SK-N-SH (cell line): ENCODE data around the gene IFNLR1. TPM values are rescaled to one million over a fixed set of nuclear protein-coding genes. Genes with fewer than 3 reads are reported as not detected.

Experiments used
- CTCF ChIA-PET: fragments of 300-600, 350-600 bp; formaldehyde crosslinking; extraction: SDS; loops from one replicate; lab custom pipeline; 2021; lab: Yijun Ruan, JAX
- POLR2A ChIA-PET: fragments of 350-600 bp; sonication (Branson Sonifier 250); formaldehyde crosslinking; extraction: SDS; loops from one replicate; lab custom pipeline; 2020; ENCODE audit warnings: antibody characterized with exemption, inconsistent platforms; lab: Yijun Ruan, JAX
- DNase-seq: peaks from one replicate; pipeline ENCODE4 v3.0.0; 2012
- H2AFZ ChIP-seq: fragments of 200-600 bp; sonication (generic); 2 replicates; pipeline ENCODE4 v1.8.1; 2016; ENCODE audit warnings: antibody characterized with exemption, mild to moderate bottlenecking, low read depth
- H3F3A ChIP-seq: fragments of 200-600 bp; sonication (generic); replicated peaks from 2 replicates; pipeline ENCODE3; 2016; ENCODE audit warnings: antibody characterized with exemption, mild to moderate bottlenecking; ENCODE audit not compliant: insufficient read depth
- H3K27ac ChIP-seq, 2 experiments: fragments of 200-500 bp in 1 of 2; fragments of 200-600 bp in 1 of 2; sonication (Bioruptor generic) in 1 of 2; sonication (generic), shearing (Covaris generic) in 1 of 2; 2 replicates each; pipeline versions ENCODE4 v1.5.1 to v1.6.1; 2014 to 2016; ENCODE audit warnings: low read depth in 2 of 2, inconsistent platforms in 1 of 2, low read length in 1 of 2, mild to moderate bottlenecking in 1 of 2, mixed read lengths in 1 of 2
- H3K27me3 ChIP-seq: fragments of 200-600 bp; sonication (generic), shearing (Covaris generic); 2 replicates; pipeline ENCODE4 v1.6.1; 2016; ENCODE audit warnings: mixed run types; ENCODE audit not compliant: insufficient read depth
- H3K36me3 ChIP-seq, 2 experiments: fragments of 200-500 bp in 1 of 2; fragments of 200-600 bp in 1 of 2; sonication (Bioruptor generic) in 1 of 2; sonication (generic) in 1 of 2; replicated peaks in 1 of 2; 2 replicates each; pipeline versions ENCODE3 to v1.5.1; 2014 to 2016; ENCODE audit warnings: low read length in 1 of 2, mild to moderate bottlenecking in 1 of 2; ENCODE audit not compliant: insufficient read depth in 2 of 2, control insufficient read depth in 1 of 2
- H3K4me1 ChIP-seq, 2 experiments: fragments of 200-500 bp in 1 of 2; fragments of 200-600 bp in 1 of 2; sonication (Bioruptor generic) in 1 of 2; sonication (generic), shearing (Covaris generic) in 1 of 2; 2 replicates each; pipeline versions ENCODE4 v1.5.1 to v1.6.1; 2014 to 2016; ENCODE audit warnings: low read depth in 1 of 2, low read length in 1 of 2, mixed run types in 1 of 2; ENCODE audit not compliant: insufficient read depth in 2 of 2, control insufficient read depth in 1 of 2
- H3K4me2 ChIP-seq: fragments of 200-600 bp; sonication (generic), shearing (Covaris generic); 2 replicates; pipeline ENCODE4 v1.6.1; 2017; ENCODE audit warnings: mixed run types
- H3K4me3 ChIP-seq, 2 experiments: fragments of 200-500 bp in 1 of 2; fragments of 200-600 bp in 1 of 2; sonication (Bioruptor generic) in 1 of 2; sonication (generic), shearing (Covaris generic) in 1 of 2; 2 replicates each; pipeline versions ENCODE4 v1.5.1 to v1.8.1; 2014 to 2016; ENCODE audit warnings: low read depth in 2 of 2, inconsistent platforms in 1 of 2, low read length in 1 of 2, mild to moderate bottlenecking in 1 of 2, mixed read lengths in 1 of 2, moderate library complexity in 1 of 2
- H3K79me2 ChIP-seq: fragments of 200-600 bp; sonication (generic); 2 replicates; pipeline ENCODE4 v1.8.1; 2017; ENCODE audit warnings: mild to moderate bottlenecking; ENCODE audit not compliant: insufficient read depth
- H3K9ac ChIP-seq: fragments of 200-600 bp; sonication (generic); 2 replicates; pipeline ENCODE4 v1.6.1; 2017; ENCODE audit warnings: mixed run types
- H3K9me2 ChIP-seq: fragments of 200-600 bp; sonication (generic); 2 replicates; pipeline ENCODE4 v1.6.1; 2017; ENCODE audit warnings: mixed run types
- H3K9me3 ChIP-seq: fragments of 200-600 bp; sonication (generic); 2 replicates; pipeline ENCODE4 v1.6.1; 2017; ENCODE audit warnings: mixed run types, mild to moderate bottlenecking, moderate library complexity
- H4K20me1 ChIP-seq: fragments of 200-600 bp; sonication (generic); 2 replicates; pipeline ENCODE4 v1.6.1; 2017; ENCODE audit warnings: mild to moderate bottlenecking, mixed run types; ENCODE audit not compliant: insufficient read depth
- ELF1 ChIP-seq: IDR thresholded peaks from 2 replicates; pipeline ENCODE4 v1.4.0; 2012
- FOSL2 ChIP-seq: IDR thresholded peaks from 2 replicates; pipeline ENCODE4 v1.4.0; 2012; ENCODE audit warnings: low read depth, mild to moderate bottlenecking, moderate library complexity, borderline replicate concordance
- FOXJ3 ChIP-seq: sonication (generic); formaldehyde crosslinking; IDR thresholded peaks from 2 replicates; pipeline ENCODE4 v1.5.1; 2020; ENCODE audit warnings: mild to moderate bottlenecking, missing genetic modification reagents
- GATA2 ChIP-seq: sonication (generic); formaldehyde crosslinking; IDR thresholded peaks from 2 replicates; pipeline ENCODE4 v1.5.0; 2020; ENCODE audit warnings: mild to moderate bottlenecking, missing genetic modification reagents
- IRF3 ChIP-seq: fragments of 150-350 bp; IDR thresholded peaks from 2 replicates; pipeline ENCODE4 v1.6.1; 2016; ENCODE audit warnings: mild to moderate bottlenecking, low read depth, low read length
- MAX ChIP-seq: IDR thresholded peaks from 2 replicates; pipeline ENCODE4 v1.4.0; 2012; ENCODE audit warnings: low read depth
- PBX3 ChIP-seq: IDR thresholded peaks from 2 replicates; pipeline ENCODE4; 2012
- RCOR1 ChIP-seq: fragments of 150-350 bp; IDR thresholded peaks from 2 replicates; pipeline ENCODE4 v1.6.1; 2017; ENCODE audit warnings: antibody characterized with exemption, low read length
- REST ChIP-seq: IDR thresholded peaks from 2 replicates; pipeline ENCODE4 v1.6.1; 2012; ENCODE audit warnings: mild to moderate bottlenecking, low read depth, low read length, moderate library complexity
- RFX5 ChIP-seq: IDR thresholded peaks from 2 replicates; pipeline ENCODE4 v1.6.1; 2012; ENCODE audit warnings: mild to moderate bottlenecking, improper control_type of control experiment, low read length
- RXRA ChIP-seq: IDR thresholded peaks from 2 replicates; pipeline ENCODE4 v1.4.0; 2012; ENCODE audit warnings: low read depth, mild to moderate bottlenecking, borderline replicate concordance
- USF2 ChIP-seq: fragments of 150-350 bp; IDR thresholded peaks from 2 replicates; pipeline ENCODE4 v1.6.1; 2017; ENCODE audit warnings: antibody characterized with exemption, low read length, low read depth, borderline replicate concordance
- WGBS: methylation state at CpG from one replicate; pipeline ENCODE4 v1.1.6; 2017; ENCODE audit warnings: low lambda C conversion rate; 5-methylcytosine and 5-hydroxymethylcytosine counted together
- polyA plus RNA-seq, 3 experiments: library from polyadenylated mRNA; depleted of rRNA; stranded (reverse); fragments of >200 nt; gene quantifications; 2 replicates each; pipeline ENCODE4 v1.2.3, GENCODE V29; 2012

Gene IFNLR1
- polyA plus RNA-seq, 1 of the 3 experiments (the other 2 are of a cell fraction), result 0.30 TPM

DNA sequence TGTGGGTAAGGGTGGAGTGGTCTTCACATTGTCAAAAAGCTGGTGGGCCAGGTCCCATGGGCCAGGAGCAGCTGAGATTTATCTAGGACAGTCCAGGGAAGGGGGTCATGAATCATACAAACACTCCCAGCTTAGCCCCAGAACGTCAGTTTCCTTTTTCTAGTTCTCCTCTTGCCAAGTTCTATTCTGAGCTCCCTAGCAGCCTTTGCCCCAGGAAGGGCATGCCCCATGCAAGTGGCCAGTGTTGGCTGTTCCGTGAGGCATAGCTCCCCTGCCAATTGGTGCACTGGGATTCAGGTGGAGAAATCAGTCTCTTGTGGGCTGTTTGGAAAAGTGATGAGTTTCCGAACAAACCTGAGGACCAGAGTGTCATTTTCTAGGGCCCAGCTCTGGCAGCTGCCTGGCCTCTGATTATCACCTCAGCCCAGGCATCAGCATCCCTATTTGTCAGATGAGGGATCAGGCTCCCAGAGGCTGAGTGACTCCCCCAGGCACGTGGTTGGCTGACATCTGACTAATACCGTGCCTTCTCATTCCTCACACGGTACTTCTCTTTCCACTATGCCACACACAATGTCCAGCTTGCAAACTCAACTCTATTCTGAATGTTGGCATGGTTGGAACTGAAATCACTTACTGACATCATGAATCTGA is 60.9 kb downstream of the IFNLR1 start:
- Histone ChIP-seq H3K4me3 (no peak overlapping the region), H3K9me3 (no peaks in the 10 kb centered on the region; the same call in 1 of the 2 replicates), H3F3A (no peaks in the 10 kb centered on the region), H3K27me3 (no peaks in the 10 kb centered on the region), H3K9me2 (no peaks in the 10 kb centered on the region), H3K36me3 (no peaks in the 10 kb centered on the region), H3K9ac (no peak overlapping the region), H4K20me1 (no peaks in the 10 kb centered on the region), H3K79me2 (no peaks in the 10 kb centered on the region), H3K4me1 (no peaks in the 10 kb centered on the region), H2AFZ (no peak overlapping the region), H3K4me2 (no peak overlapping the region), H3K27ac (no peak overlapping the region)
- peak; percentile 43; the same call in 1 of the 2 replicates for TF ChIP-seq MAX
- TF ChIP-seq RXRA, result no peak
- no peak for TF ChIP-seq PBX3
- TF ChIP-seq FOXJ3 (CRISPR knock-in tag), result no peak
- no peak for TF ChIP-seq RFX5
- ChIA-PET CTCF (interaction anchor here (0.7 to 1.6 kb wide), 8 partner anchors 14 to 267 kb away, joined by 3 to 8 read pairs (median 4); partner anchors contain the start of gene MYOM3), POLR2A (no interaction called here)
- WGBS, result 40% methylated on average over 6 of the region's 6 CpGs
- DNase-seq, result no peak

DNA sequence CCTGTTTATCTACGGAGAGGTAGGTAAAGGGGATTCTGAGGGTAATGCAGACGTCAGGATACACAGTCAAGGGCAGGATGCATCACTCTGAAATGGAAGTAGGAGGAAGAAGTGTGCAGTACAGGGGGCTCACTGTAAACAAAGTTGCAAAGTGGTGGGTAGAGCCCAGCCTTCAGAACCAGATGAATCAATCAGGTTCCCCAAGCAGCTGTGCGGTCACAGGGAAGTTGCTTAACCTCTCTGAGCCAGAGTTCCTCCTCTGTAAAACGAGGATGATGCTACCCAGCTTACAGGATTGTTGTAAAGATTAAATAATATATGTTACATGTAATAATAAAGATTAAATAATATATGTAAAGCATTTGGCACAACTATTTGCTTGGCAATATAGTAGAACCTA is 61.6 kb downstream of the IFNLR1 start:
- no peak for TF ChIP-seq ELF1
- TF ChIP-seq RXRA, result no peak
- TF ChIP-seq USF2, result no peak
- H3K4me3 ChIP-seq, result no peak overlapping the region
- no peak overlapping the region for H3K27ac ChIP-seq
- H3K27me3 ChIP-seq, result no peaks in the 10 kb centered on the region
- ChIA-PET POLR2A (no interaction called here), CTCF (interaction anchor here (0.7 to 1.6 kb wide), 7 partner anchors 13 to 268 kb away, joined by 3 to 8 read pairs (median 4); partner anchors contain the start of gene MYOM3)
- DNase-seq, result no peak
- H3F3A ChIP-seq, result no peaks in the 10 kb centered on the region
- H4K20me1 ChIP-seq, result no peaks in the 10 kb centered on the region
- H2AFZ ChIP-seq, result no peak overlapping the region
- no peaks in the 10 kb centered on the region for H3K36me3 ChIP-seq
- H3K4me1 ChIP-seq, result no peaks in the 10 kb centered on the region
- H3K79me2 ChIP-seq, result no peaks in the 10 kb centered on the region
- no peaks in the 10 kb centered on the region; the same call in 1 of the 2 replicates for H3K9me3 ChIP-seq
- no peaks in the 10 kb centered on the region for H3K9me2 ChIP-seq
- H3K9ac ChIP-seq, result no peak overlapping the region
- H3K4me2 ChIP-seq, result no peak overlapping the region
- WGBS, result 57% methylated on average over 4 of the region's 4 CpGs

GRCh38 chr1:24124980-24125379 is 62.1 kb downstream of the IFNLR1 start:
- POLR2A ChIA-PET, result no interaction called here
- TF ChIP-seq FOSL2 (no peak), IRF3 (no peak), FOXJ3 (CRISPR knock-in tag) (no peak), GATA2 (CRISPR knock-in tag) (no peak), RCOR1 (no peak), REST (no peak)
- TF ChIP-seq, all 33 proteins: peak for 0
- Histone ChIP-seq H3K4me3 (no peak overlapping the region), H3K27ac (no peak overlapping the region), H3K9ac (no peak overlapping the region), H3K36me3 (no peaks in the 10 kb centered on the region), H2AFZ (no peak overlapping the region), H3K9me3 (no peaks in the 10 kb centered on the region), H3K27me3 (no peaks in the 10 kb centered on the region), H3F3A (no peaks in the 10 kb centered on the region), H3K4me1 (no peaks in the 10 kb centered on the region; a peak in 1 of 4 replicates), H3K79me2 (no peaks in the 10 kb centered on the region), H3K9me2 (no peaks in the 10 kb centered on the region), H3K4me2 (no peak overlapping the region), H4K20me1 (no peaks in the 10 kb centered on the region)
- CTCF ChIA-PET, result interaction anchor here (0.9 to 1.6 kb wide), 5 partner anchors 13 to 268 kb away, joined by 3 to 8 read pairs (median 4); partner anchors contain the start of gene MYOM3
- WGBS, result 68% methylated on average over 2 of the region's 2 CpGs
- DNase-seq, result no peak
